Measurements from ENCODE around the gene OSBP2. TPM values are rescaled to one million over a fixed set of nuclear protein-coding genes. Genes with fewer than 3 reads are reported as not detected.

The OSBP2 gene
- 10 to 100 TPM in 1 of 2 donors, 1 to 10 TPM in 1; 3.1 to 16.7 TPM for total RNA-seq

- Mint-ChIP-seq H3K36me3 (ENCODE audit: low read depth) (no peaks in the 10 kb centered on the region), H3K9me3 (no peaks in the 10 kb centered on the region), H3K27me3 (peaks cover 9% of the 10 kb centered on the region), H3K4me1 (no peaks in the 10 kb centered on the region), H3K27ac (peak within 1 kb of the TSS; percentile 73), H3K4me3 (peak within 1 kb of the TSS; percentile 77)
- peak; percentile 65 for ATAC-seq (replicated peaks)
Observed at GRCh38 chr22:30694640-30695350, at the start of gene OSBP2. OSBP2 (plus strand) TSS chr22:30694874; CDS start chr22:30694910, 36 bp downstream.

DNA sequence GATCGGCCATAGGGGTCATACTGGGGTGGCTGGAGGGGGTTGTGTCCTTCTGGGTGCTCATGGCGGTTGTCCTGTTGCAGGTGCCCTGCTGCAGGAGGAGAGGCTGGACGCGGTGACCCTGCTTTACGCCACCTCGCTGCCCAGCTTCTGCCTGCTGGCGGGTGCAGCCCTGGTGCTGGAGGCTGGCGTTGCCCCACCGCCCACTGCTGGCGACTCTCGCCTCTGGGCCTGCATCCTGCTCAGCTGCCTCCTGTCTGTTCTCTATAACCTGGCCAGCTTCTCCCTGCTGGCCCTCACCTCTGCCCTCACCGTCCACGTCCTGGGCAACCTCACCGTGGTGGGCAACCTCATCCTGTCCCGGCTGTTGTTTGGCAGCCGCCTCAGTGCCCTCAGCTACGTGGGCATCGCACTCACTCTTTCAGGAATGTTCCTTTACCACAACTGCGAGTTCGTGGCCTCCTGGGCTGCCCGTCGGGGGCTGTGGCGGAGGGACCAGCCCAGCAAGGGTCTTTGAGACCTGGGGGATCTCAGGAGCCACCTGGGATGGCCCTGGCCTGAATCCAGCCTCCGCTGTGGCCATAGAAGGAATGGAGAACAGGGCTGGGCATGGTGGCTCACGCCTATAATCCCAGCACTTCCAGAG is 48.0 kb upstream of the OSBP2 start:
- H3K4me3 Mint-ChIP-seq = no peak overlapping the region
- H3K36me3 Mint-ChIP-seq (ENCODE audit: low read depth) = no peaks in the 10 kb centered on the region
- no peak for ATAC-seq (replicated peaks)
- H3K27me3 Mint-ChIP-seq = no peaks in the 10 kb centered on the region
- no peak overlapping the region for H3K27ac Mint-ChIP-seq
- H3K9me3 Mint-ChIP-seq = no peaks in the 10 kb centered on the region
- H3K4me1 Mint-ChIP-seq = peaks cover 34% of the 10 kb centered on the region

GRCh38 chr22:30647536-30647935 is 47.1 kb upstream of the OSBP2 start:
- ATAC-seq (replicated peaks) = no peak
- no peaks in the 10 kb centered on the region for H3K27me3 Mint-ChIP-seq
- no peaks in the 10 kb centered on the region for H3K36me3 Mint-ChIP-seq (ENCODE audit: low read depth)
- H3K4me1 Mint-ChIP-seq = peaks cover 34% of the 10 kb centered on the region
- no peaks in the 10 kb centered on the region for H3K9me3 Mint-ChIP-seq
- peak overlapping the region; percentile 91 for H3K27ac Mint-ChIP-seq
- H3K4me3 Mint-ChIP-seq = no peak overlapping the region

DNA sequence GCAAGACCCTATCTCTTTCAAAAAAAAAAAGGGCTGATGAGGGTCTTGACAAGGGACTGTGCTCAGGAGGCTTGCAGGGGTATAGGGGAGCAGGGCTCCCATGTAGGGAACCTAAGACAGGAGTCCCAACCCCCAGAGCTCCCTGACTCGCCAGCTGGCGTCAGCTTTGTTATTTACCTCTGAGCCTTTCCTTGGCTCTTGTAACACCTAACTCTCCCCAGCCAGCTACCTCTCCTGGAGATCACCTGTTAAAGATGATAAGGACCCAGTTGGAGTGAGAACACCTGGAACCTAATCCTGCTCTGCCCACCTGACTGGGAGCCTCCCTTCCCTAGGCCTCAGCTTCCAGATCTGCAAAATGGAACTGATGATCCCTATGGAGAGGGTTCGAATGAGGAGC is 45.8 kb upstream of the OSBP2 start:
- Mint-ChIP-seq H3K36me3 (ENCODE audit: low read depth) (no peaks in the 10 kb centered on the region), H3K9me3 (no peaks in the 10 kb centered on the region), H3K4me3 (peak overlapping the region; percentile 54), H3K27me3 (no peaks in the 10 kb centered on the region), H3K4me1 (peaks cover 25% of the 10 kb centered on the region), H3K27ac (peak overlapping the region; percentile 91)
- ATAC-seq (replicated peaks) = no peak

DNA sequence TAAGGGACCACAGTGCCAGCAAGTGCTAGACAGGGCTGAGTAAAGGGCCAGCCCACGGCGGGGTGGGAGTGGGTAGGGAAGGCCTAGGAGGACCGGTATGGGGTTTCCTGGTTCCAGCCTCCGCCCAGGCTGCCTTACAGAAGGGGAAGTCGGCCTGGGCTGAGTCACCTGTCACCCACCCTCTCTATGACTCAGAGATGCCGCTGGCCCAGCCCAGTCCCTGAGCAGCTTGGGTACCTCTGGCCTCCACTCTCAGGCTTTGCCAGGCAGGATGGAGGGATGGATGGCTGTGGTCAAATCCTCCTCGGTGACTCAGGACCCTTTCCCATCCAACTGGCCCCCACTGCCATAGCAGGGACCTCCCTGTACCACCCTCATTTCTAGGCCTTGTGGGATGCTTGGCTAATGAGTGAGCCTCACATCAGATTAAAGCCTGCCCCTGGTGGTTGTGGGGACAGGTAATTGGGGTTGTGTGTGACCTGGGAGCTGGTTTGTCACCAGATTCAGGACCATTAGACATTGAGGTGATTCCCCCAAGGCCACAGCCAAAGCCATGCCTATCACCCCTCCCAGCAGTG is 45.2 kb upstream of the OSBP2 start:
- H3K27ac Mint-ChIP-seq = peak overlapping the region; percentile 91
- H3K4me3 Mint-ChIP-seq = peak overlapping the region; percentile 54
- peaks cover 20% of the 10 kb centered on the region for H3K4me1 Mint-ChIP-seq
- no peaks in the 10 kb centered on the region for H3K36me3 Mint-ChIP-seq (ENCODE audit: low read depth)
- no peaks in the 10 kb centered on the region for H3K27me3 Mint-ChIP-seq
- peak; percentile 98 for ATAC-seq (replicated peaks)
- no peaks in the 10 kb centered on the region for H3K9me3 Mint-ChIP-seq

GRCh38 chr22:30650508-30651116 is 44.1 kb upstream of the OSBP2 start:
- no peak for ATAC-seq (replicated peaks)
- no peak overlapping the region for H3K27ac Mint-ChIP-seq
- H3K36me3 Mint-ChIP-seq (ENCODE audit: low read depth) = no peaks in the 10 kb centered on the region
- H3K27me3 Mint-ChIP-seq = no peaks in the 10 kb centered on the region
- no peaks in the 10 kb centered on the region for H3K9me3 Mint-ChIP-seq
- peaks cover 16% of the 10 kb centered on the region for H3K4me1 Mint-ChIP-seq
- H3K4me3 Mint-ChIP-seq = no peak overlapping the region

DNA sequence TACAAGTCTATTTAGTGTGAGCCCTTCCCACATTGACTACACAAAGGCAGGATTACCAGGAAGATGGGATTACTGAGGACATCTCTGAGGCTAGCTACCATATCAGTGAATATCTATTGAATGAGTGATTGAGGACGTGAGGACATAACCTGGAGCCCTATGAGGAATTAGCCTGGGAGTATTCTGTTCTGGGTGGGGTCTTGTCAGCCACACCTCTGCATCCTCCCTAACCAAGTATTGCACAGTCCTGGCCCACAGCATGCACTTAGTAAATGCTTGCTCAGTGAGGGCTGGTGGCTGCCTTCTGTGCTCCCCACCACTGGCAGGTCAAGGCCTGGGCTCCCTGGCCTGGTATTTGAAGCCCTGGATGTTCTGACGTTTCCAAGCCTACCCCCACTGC is 41.8 kb upstream of the OSBP2 start:
- no peaks in the 10 kb centered on the region for H3K36me3 Mint-ChIP-seq (ENCODE audit: low read depth)
- H3K9me3 Mint-ChIP-seq = no peaks in the 10 kb centered on the region
- no peak overlapping the region for H3K4me3 Mint-ChIP-seq
- no peaks in the 10 kb centered on the region for H3K27me3 Mint-ChIP-seq
- no peak overlapping the region for H3K27ac Mint-ChIP-seq
- no peak for ATAC-seq (replicated peaks)
- H3K4me1 Mint-ChIP-seq = peaks cover 15% of the 10 kb centered on the region

DNA sequence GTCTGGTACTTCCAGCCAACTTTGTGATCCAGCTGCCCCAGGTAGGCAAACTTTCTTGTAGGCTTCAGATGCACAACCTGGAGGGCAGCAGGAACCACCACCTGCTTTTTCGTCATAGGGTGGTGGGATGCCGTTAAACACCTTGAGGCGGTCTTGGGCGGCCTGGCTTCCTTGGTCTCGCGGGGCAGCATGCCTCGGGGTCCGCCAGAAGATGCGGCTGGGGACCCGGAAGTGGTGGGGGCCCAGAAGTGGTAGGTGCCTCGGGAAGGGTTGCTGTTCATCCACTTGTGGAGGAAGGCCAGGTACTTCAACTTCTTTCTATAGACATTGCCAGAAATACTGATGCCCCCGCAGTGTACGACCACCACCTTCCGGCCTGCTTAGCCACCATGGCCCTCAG is 40.3 kb upstream of the OSBP2 start:
- peak overlapping the region; percentile 38 for H3K27ac Mint-ChIP-seq
- H3K36me3 Mint-ChIP-seq (ENCODE audit: low read depth) = peaks cover under 1% of the 10 kb centered on the region
- no peak for ATAC-seq (replicated peaks)
- H3K4me1 Mint-ChIP-seq = peaks cover 6% of the 10 kb centered on the region
- H3K27me3 Mint-ChIP-seq = no peaks in the 10 kb centered on the region
- no peak overlapping the region for H3K4me3 Mint-ChIP-seq
- no peaks in the 10 kb centered on the region for H3K9me3 Mint-ChIP-seq

- no peak for ATAC-seq (replicated peaks)
- H3K27me3 Mint-ChIP-seq = no peaks in the 10 kb centered on the region
- H3K4me1 Mint-ChIP-seq = no peaks in the 10 kb centered on the region
- H3K27ac Mint-ChIP-seq = no peak overlapping the region
- H3K4me3 Mint-ChIP-seq = no peak overlapping the region
- H3K9me3 Mint-ChIP-seq = no peaks in the 10 kb centered on the region
- H3K36me3 Mint-ChIP-seq (ENCODE audit: low read depth) = peaks cover 13% of the 10 kb centered on the region
Observed at GRCh38 chr22:30655532-30655931, 39.1 kb upstream of the OSBP2 start.

DNA sequence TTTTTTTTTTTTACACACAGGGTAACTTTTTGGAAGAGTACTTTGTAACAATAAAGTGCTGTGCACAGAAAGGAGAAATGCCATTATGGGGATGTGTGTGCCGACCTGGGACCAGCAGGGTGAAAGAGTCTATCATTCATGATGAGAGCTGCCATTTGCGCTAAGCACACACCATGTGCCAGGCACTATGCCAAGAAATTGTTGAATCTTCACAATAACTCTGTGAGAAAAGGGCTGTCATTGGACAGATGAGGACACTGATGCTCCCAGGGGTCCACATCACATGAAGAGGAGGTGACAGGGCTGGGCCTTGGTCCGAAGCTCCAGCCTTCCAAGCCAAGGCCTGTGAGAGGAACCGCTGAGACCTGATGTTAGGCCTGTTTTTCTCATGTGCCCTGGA is 32.6 kb upstream of the OSBP2 start:
- no peak for ATAC-seq (replicated peaks)
- H3K4me1 Mint-ChIP-seq = peaks cover 12% of the 10 kb centered on the region
- H3K27me3 Mint-ChIP-seq = no peaks in the 10 kb centered on the region
- H3K36me3 Mint-ChIP-seq (ENCODE audit: low read depth) = peaks cover 42% of the 10 kb centered on the region
- H3K9me3 Mint-ChIP-seq = no peaks in the 10 kb centered on the region
- H3K4me3 Mint-ChIP-seq = no peak overlapping the region
- no peak overlapping the region for H3K27ac Mint-ChIP-seq

GRCh38 chr22:30664798-30665197 is 29.9 kb upstream of the OSBP2 start:
- peaks cover 37% of the 10 kb centered on the region for H3K36me3 Mint-ChIP-seq (ENCODE audit: low read depth)
- H3K27me3 Mint-ChIP-seq = no peaks in the 10 kb centered on the region
- H3K4me1 Mint-ChIP-seq = peaks cover 13% of the 10 kb centered on the region
- H3K4me3 Mint-ChIP-seq = no peak overlapping the region
- H3K9me3 Mint-ChIP-seq = no peaks in the 10 kb centered on the region
- H3K27ac Mint-ChIP-seq = no peak overlapping the region
- no peak for ATAC-seq (replicated peaks)

DNA sequence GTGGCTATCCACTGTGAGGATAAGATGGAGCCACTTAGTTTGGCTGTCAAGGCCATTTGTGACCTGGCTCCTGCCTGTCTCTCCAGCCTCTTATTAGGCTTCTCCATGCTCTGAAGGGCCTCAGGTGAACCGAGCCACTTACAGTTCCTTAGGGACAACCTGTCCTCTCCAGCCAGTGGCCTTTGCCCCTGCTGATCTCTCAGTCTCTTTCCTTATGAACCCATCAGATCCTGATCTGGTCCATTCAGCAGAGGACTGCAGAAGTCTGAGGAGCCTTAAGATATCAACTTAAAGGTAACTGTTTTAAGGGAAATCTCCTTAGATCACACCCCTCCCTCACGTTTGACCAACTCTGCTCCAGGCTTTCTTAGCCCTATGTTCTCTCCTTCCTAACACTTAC is 29.4 kb upstream of the OSBP2 start:
- H3K27me3 Mint-ChIP-seq = no peaks in the 10 kb centered on the region
- peaks cover 13% of the 10 kb centered on the region for H3K4me1 Mint-ChIP-seq
- no peak for ATAC-seq (replicated peaks)
- no peak overlapping the region for H3K4me3 Mint-ChIP-seq
- H3K36me3 Mint-ChIP-seq (ENCODE audit: low read depth) = peaks cover 32% of the 10 kb centered on the region
- H3K27ac Mint-ChIP-seq = no peak overlapping the region
- no peaks in the 10 kb centered on the region for H3K9me3 Mint-ChIP-seq

- Mint-ChIP-seq H3K9me3 (no peaks in the 10 kb centered on the region), H3K36me3 (ENCODE audit: low read depth) (peaks cover 28% of the 10 kb centered on the region), H3K27ac (no peak overlapping the region), H3K4me3 (peak overlapping the region; percentile 92), H3K27me3 (no peaks in the 10 kb centered on the region), H3K4me1 (peaks cover 13% of the 10 kb centered on the region)
- ATAC-seq (replicated peaks) = no peak
Observed at GRCh38 chr22:30665786-30666185, 28.9 kb upstream of the OSBP2 start.

- peak; percentile 7 for ATAC-seq (replicated peaks)
Observed at GRCh38 chr22:30667107-30667493, 27.6 kb upstream of the OSBP2 start.

More at GRCh38 chr22:30667107-30667493, 27.6 kb upstream of the OSBP2 start:
- no peaks in the 10 kb centered on the region for H3K27me3 Mint-ChIP-seq
- H3K36me3 Mint-ChIP-seq (ENCODE audit: low read depth) = peaks cover 24% of the 10 kb centered on the region
- peak overlapping the region; percentile 88 for H3K27ac Mint-ChIP-seq
- H3K4me3 Mint-ChIP-seq = peak overlapping the region; percentile 92
- H3K4me1 Mint-ChIP-seq = peaks cover 13% of the 10 kb centered on the region
- H3K9me3 Mint-ChIP-seq = no peaks in the 10 kb centered on the region
